Astrocyte (in vitro differentiated cells and primary cell): ENCODE data around the gene LRRC45.

Experiments used
- EZH2 ChIP-seq: IDR thresholded peaks from 2 replicates; pipeline ENCODE4 v1.6.1; 2012; ENCODE audit warnings: mild to moderate bottlenecking, low read length, inconsistent platforms; ENCODE audit not compliant: insufficient read depth
- TF ChIP-seq, protein P1 (sequence below): IDR thresholded peaks from 2 replicates; pipeline ENCODE4 v1.5.1; 2011; ENCODE audit warnings: low read depth, mild to moderate bottlenecking, inconsistent platforms, low read length, moderate library complexity; ENCODE audit not compliant: insufficient read depth

DNA sequence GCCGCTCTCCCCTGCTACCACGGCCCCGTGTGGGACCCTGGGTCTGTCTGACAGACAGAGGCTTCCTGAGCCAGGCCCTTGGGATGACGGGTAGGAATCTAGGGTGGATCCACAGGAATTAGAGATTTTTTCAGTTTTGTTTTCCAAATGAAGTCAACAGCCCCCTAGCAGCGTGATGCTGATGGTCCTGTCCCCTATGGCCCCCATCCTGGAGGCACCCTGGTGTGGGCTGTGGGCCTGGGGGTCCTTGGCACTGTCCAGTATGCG, 15.9 kb upstream of the LRRC45 start:
- TF ChIP-seq, protein P1, sequence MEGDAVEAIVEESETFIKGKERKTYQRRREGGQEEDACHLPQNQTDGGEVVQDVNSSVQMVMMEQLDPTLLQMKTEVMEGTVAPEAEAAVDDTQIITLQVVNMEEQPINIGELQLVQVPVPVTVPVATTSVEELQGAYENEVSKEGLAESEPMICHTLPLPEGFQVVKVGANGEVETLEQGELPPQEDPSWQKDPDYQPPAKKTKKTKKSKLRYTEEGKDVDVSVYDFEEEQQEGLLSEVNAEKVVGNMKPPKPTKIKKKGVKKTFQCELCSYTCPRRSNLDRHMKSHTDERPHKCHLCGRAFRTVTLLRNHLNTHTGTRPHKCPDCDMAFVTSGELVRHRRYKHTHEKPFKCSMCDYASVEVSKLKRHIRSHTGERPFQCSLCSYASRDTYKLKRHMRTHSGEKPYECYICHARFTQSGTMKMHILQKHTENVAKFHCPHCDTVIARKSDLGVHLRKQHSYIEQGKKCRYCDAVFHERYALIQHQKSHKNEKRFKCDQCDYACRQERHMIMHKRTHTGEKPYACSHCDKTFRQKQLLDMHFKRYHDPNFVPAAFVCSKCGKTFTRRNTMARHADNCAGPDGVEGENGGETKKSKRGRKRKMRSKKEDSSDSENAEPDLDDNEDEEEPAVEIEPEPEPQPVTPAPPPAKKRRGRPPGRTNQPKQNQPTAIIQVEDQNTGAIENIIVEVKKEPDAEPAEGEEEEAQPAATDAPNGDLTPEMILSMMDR, result no peak
- TF ChIP-seq EZH2, result no peak
